ENCODE results near the gene AK1. TPM values are rescaled to one million over a fixed set of nuclear protein-coding genes. Genes with fewer than 3 reads are reported as not detected.
A peak's percentile ranks its signal among the peaks of the same experiment; 100 is the strongest.
"Not testable (repeated sequence)": the region's sequence is repeated elsewhere in the genome, so short reads cannot be mapped to it uniquely, and the experiment has no call there.

The AK1 gene
- total RNA-seq, 1 donor from 2014 or later = 39.6 TPM

- no peaks in the 10 kb centered on the region for H3K9me3 Mint-ChIP-seq
- H3K27ac Mint-ChIP-seq (ENCODE audit: unreplicated experiment) = peak overlapping the region; percentile 35
- no peaks in the 10 kb centered on the region for H3K36me3 Mint-ChIP-seq (ENCODE audit: low read depth)
- DNase-seq (ENCODE audit: low read depth, low spot score) = no peak
- H3K4me1 Mint-ChIP-seq = peaks cover 3% of the 10 kb centered on the region
- no peaks in the 10 kb centered on the region for H3K27me3 Mint-ChIP-seq (ENCODE audit: low read depth)
- TF ChIP-seq, protein P1, sequence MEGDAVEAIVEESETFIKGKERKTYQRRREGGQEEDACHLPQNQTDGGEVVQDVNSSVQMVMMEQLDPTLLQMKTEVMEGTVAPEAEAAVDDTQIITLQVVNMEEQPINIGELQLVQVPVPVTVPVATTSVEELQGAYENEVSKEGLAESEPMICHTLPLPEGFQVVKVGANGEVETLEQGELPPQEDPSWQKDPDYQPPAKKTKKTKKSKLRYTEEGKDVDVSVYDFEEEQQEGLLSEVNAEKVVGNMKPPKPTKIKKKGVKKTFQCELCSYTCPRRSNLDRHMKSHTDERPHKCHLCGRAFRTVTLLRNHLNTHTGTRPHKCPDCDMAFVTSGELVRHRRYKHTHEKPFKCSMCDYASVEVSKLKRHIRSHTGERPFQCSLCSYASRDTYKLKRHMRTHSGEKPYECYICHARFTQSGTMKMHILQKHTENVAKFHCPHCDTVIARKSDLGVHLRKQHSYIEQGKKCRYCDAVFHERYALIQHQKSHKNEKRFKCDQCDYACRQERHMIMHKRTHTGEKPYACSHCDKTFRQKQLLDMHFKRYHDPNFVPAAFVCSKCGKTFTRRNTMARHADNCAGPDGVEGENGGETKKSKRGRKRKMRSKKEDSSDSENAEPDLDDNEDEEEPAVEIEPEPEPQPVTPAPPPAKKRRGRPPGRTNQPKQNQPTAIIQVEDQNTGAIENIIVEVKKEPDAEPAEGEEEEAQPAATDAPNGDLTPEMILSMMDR (conservative IDR thresholded peaks at IDR 0.05) = no peak
- no peak overlapping the region for H3K4me3 Mint-ChIP-seq
Observed at GRCh38 chr9:127871531-127871930, 5.9 kb downstream of the AK1 start.

- H3K27me3 Mint-ChIP-seq (ENCODE audit: low read depth) = no peaks in the 10 kb centered on the region
- no peak for DNase-seq (ENCODE audit: low read depth, low spot score)
- H3K4me1 Mint-ChIP-seq = peaks cover 3% of the 10 kb centered on the region
- no peak overlapping the region for H3K4me3 Mint-ChIP-seq
- no peaks in the 10 kb centered on the region for H3K9me3 Mint-ChIP-seq
- TF ChIP-seq, protein P1 (conservative IDR thresholded peaks at IDR 0.05) = no peak
- H3K36me3 Mint-ChIP-seq (ENCODE audit: low read depth) = no peaks in the 10 kb centered on the region
- peak overlapping the region; percentile 78 for H3K27ac Mint-ChIP-seq (ENCODE audit: unreplicated experiment)
Observed at GRCh38 chr9:127870887-127871286, 6.6 kb downstream of the AK1 start.

DNA sequence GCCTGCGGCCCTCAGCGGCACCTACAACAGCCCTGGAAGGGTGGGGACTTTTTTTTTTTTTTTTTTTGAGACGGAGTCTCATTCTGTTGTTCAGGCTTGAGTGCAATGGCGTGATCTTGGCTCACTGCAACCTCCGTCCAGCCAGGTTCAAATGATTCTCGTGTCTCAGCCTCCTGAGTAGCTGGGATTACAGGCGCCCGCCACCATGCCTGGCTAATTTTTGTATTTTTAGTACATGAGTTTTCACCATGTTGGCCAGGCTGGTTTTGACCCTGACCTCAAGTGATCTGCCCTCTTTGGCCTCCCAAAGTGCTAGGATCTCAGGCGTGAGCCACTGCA lies 7.4 kb downstream of the AK1 start:
- TF ChIP-seq, protein P1 (conservative IDR thresholded peaks at IDR 0.05) = peak; percentile 25
- DNase-seq (ENCODE audit: low read depth, low spot score); H3K27me3 Mint-ChIP-seq (ENCODE audit: low read depth); H3K36me3 Mint-ChIP-seq (ENCODE audit: low read depth); H3K4me3 Mint-ChIP-seq; H3K9me3 Mint-ChIP-seq; H3K27ac Mint-ChIP-seq (ENCODE audit: unreplicated experiment); H3K4me1 Mint-ChIP-seq: not testable (repeated sequence)

DNA sequence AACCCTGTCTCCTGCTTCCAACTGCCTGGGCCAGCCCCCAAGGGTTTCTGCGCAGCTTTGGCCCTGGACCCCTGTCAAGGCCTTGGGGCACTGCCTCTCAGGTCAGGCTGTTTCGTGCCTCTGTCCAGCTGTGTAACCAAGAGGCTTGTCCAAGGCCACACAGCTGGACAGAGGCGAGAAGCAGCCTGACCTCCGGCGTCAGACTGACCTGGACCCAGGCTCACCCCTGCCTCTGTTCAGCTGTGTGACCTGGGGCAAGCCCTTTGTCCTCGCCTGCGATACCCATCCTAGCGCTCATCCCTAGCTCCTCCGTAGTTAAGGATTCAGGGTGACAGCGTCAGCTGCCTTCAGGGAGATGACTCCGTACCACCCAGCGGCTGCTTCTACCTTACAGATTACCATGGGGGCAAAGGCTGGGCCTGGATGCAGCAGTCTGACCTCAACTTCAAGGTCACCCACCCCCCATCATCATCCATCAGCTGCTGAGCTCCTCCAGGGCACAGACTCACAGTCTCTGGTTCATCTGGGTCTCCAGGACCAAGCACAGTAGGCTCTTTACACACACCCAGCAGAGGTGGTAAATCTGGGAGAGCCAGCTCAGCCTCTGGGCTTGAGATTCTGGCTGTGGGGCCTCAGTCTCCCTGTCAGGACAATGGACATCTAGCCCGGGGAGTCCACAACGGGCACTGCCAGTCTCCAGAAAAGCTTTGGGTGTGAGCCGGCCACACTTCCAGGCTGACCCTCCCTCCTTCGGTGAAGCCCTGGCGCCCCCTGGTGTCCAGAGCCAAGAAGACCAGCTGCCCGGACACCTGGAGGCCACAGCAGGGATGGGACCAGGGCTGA lies 7.9 kb downstream of the AK1 start:
- H3K27ac Mint-ChIP-seq (ENCODE audit: unreplicated experiment) = no peak overlapping the region
- no peak overlapping the region for H3K4me3 Mint-ChIP-seq
- H3K4me1 Mint-ChIP-seq = peaks cover 3% of the 10 kb centered on the region
- H3K9me3 Mint-ChIP-seq = no peaks in the 10 kb centered on the region
- no peaks in the 10 kb centered on the region for H3K27me3 Mint-ChIP-seq (ENCODE audit: low read depth)
- TF ChIP-seq, protein P1 (conservative IDR thresholded peaks at IDR 0.05) = peak; percentile 92
- no peaks in the 10 kb centered on the region for H3K36me3 Mint-ChIP-seq (ENCODE audit: low read depth)
- DNase-seq (ENCODE audit: low read depth, low spot score) = peak; percentile 98

DNA sequence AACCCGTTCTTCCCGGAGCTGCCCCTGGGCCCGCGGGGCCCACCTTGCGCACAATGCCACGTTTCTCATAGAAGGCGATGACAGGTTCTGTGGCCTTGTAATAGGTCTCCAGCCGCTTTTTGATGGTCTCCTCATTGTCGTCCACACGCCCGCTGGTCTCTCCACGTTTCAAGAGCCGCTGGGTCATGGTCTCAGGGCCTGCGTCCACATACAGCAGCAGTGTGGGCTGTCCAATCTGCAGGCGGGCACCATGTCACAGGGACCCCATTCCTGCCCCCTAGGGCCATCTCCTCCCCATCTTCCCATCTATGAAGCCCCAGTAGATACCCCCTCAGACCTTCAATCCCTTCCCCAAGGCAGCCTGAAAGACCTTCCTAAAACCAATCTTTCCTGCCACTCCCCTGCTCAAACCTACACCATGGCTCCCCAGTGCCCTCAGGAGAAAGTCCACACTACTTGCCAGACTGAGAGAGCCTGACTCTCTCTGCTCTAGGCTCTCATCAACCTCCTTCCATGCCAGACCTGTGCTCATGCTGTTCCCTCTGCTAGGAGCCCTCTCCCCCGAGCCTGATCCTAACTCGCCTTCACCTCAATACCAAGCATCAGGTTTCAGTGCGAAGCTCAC lies 9.1 kb downstream of the AK1 start:
- Mint-ChIP-seq H3K4me3 (no peak overlapping the region), H3K27ac (ENCODE audit: unreplicated experiment) (peak overlapping the region; percentile 29)
- TF ChIP-seq, protein P1 (conservative IDR thresholded peaks at IDR 0.05) = no peak

More for the DNA sequence above, 9.1 kb downstream of the AK1 start:
- no peaks in the 10 kb centered on the region for H3K9me3 Mint-ChIP-seq
- H3K4me1 Mint-ChIP-seq = peaks cover 3% of the 10 kb centered on the region
- H3K36me3 Mint-ChIP-seq (ENCODE audit: low read depth) = no peaks in the 10 kb centered on the region
- H3K27me3 Mint-ChIP-seq (ENCODE audit: low read depth) = no peaks in the 10 kb centered on the region
- no peak for DNase-seq (ENCODE audit: low read depth, low spot score)
